K562 (cell line): ENCODE results near the gene FERMT3. TPM values are rescaled to one million over a fixed set of nuclear protein-coding genes. Genes with fewer than 3 reads are reported as not detected.

ENCODE experiments used
- ATAC-seq: fragments of 200-7000 bp; cut with Tn5 transposase; 3 replicates; pipeline ENCODE4 v1.9.1; 2020; ENCODE audit warnings: moderate library complexity
- BruUV-seq: library from RNA; stranded (reverse); fragments of 400-500 nt; replicated peaks from 2 replicates; lab custom pipeline; 2021; lab: Mats Ljungman, UMichigan
- CTCF ChIA-PET: fragments of 300-600 bp; formaldehyde crosslinking; extraction: SDS; loops from one replicate; lab custom pipeline; 2021; ENCODE audit warnings: low intra/inter-chr PET ratio; lab: Yijun Ruan, JAX
- POLR2A ChIA-PET: fragments of 300-600, 350-650 bp; sonication (Branson Sonifier 250); formaldehyde crosslinking; extraction: SDS; loops from one replicate; lab custom pipeline; 2021; ENCODE audit warnings: antibody characterized with exemption, inconsistent platforms; lab: Yijun Ruan, JAX
- DNase-seq, 4 experiments: peaks; one replicate each; pipeline versions ENCODE4 v3.0.0 to v3.0.0-alpha.2; 2011 to 2018; ENCODE audit warnings: low spot score in 3 of 4, mixed read lengths in 3 of 4; ENCODE audit errors: extremely low read depth in 1 of 4
- FAIRE-seq: peaks from 2 replicates; lab custom pipeline; 2011; peaks lifted over from hg19 to GRCh38; lab: Jason Lieb, UNC
- H2AFZ ChIP-seq: 2 replicates; pipeline ENCODE4 v1.6.0; 2011; ENCODE audit warnings: low read depth, low read length, control low read depth, inconsistent platforms
- H3K27ac ChIP-seq: fragments of 200-600 bp; 3 replicates; pipeline ENCODE4 v1.8.0; 2011; ENCODE audit warnings: low read depth, mild to moderate bottlenecking, control low read depth, inconsistent platforms, low read length, moderate library complexity, mixed read lengths; ENCODE audit errors: extremely low read depth
- H3K27me3 ChIP-seq, 2 experiments: fragments of 300-600 bp in 1 of 2; 2 replicates in 1 of 2; 3 replicates in 1 of 2; pipeline versions ENCODE4 v1.6.0 to v1.8.0; 2011; ENCODE audit warnings: inconsistent platforms in 2 of 2, low read length in 2 of 2, mild to moderate bottlenecking in 1 of 2, mixed read lengths in 1 of 2, moderate library complexity in 1 of 2; ENCODE audit not compliant: control insufficient read depth in 2 of 2, insufficient read depth in 2 of 2
- H3K36me3 ChIP-seq: fragments of 300-600 bp; 3 replicates; pipeline ENCODE4 v1.8.0; 2011; ENCODE audit warnings: mild to moderate bottlenecking, low read length, inconsistent platforms; ENCODE audit not compliant: control insufficient read depth, insufficient read depth
- H3K4me1 ChIP-seq, 2 experiments: fragments of 200-600 bp in 1 of 2; replicated peaks in 1 of 2; 2 replicates in 1 of 2; 3 replicates in 1 of 2; pipeline versions ENCODE4 v1.5.1 to v1.8.0; 2011; ENCODE audit warnings: inconsistent platforms in 2 of 2, low read length in 2 of 2, mild to moderate bottlenecking in 1 of 2, mixed read lengths in 1 of 2, moderate library complexity in 1 of 2; ENCODE audit not compliant: control insufficient read depth in 2 of 2, insufficient read depth in 2 of 2
- H3K4me2 ChIP-seq: 2 replicates; pipeline ENCODE4 v1.6.1; 2011; ENCODE audit warnings: low read length, control low read depth, inconsistent platforms, mixed read lengths; ENCODE audit not compliant: insufficient read depth
- H3K4me3 ChIP-seq: fragments of 200-600 bp; sonication (generic), shearing (Covaris generic); 2 replicates; pipeline ENCODE4 v1.5.1; 2016; ENCODE audit warnings: control low read depth, inconsistent platforms
- H3K79me2 ChIP-seq: fragments of 200-600 bp; 3 replicates; pipeline ENCODE4 v1.8.0; 2011; ENCODE audit warnings: low read length, inconsistent platforms; ENCODE audit not compliant: control insufficient read depth, insufficient read depth
- H3K9ac ChIP-seq, 2 experiments: 2 replicates each; pipeline versions ENCODE4 v1.6.0 to v1.6.1; 2011; ENCODE audit warnings: low read depth in 2 of 2, low read length in 2 of 2, control low read depth in 1 of 2, inconsistent platforms in 1 of 2, mild to moderate bottlenecking in 1 of 2, mixed read lengths in 1 of 2; ENCODE audit not compliant: insufficient read depth in 1 of 2
- H3K9me1 ChIP-seq: one replicate; pipeline ENCODE4 v1.6.0; 2011; ENCODE audit warnings: inconsistent platforms, mild to moderate bottlenecking, low read length, moderate library complexity; ENCODE audit not compliant: control insufficient read depth, insufficient read depth
- H3K9me3 ChIP-seq: replicated peaks from 2 replicates; pipeline ENCODE4 v1.5.1; 2011; ENCODE audit warnings: low read depth, low read length, inconsistent platforms; ENCODE audit not compliant: control insufficient read depth, insufficient read depth
- H4K20me1 ChIP-seq: replicated peaks from 2 replicates; pipeline ENCODE4 v1.6.1; 2011; ENCODE audit warnings: low read length, inconsistent platforms, mixed read lengths; ENCODE audit not compliant: control insufficient read depth, insufficient read depth
- HNRNPLL ChIP-seq: fragments of 200-400 bp; formaldehyde crosslinking; IDR thresholded peaks from 2 replicates; pipeline ENCODE4 v1.6.1; 2017; ENCODE audit warnings: low read length, low read depth, mild to moderate bottlenecking; ENCODE audit not compliant: poor library complexity, severe bottlenecking
- IRF2 ChIP-seq: sonication (generic); formaldehyde crosslinking; IDR thresholded peaks from 2 replicates; pipeline ENCODE4 v1.8.1; 2022; ENCODE audit warnings: mild to moderate bottlenecking, missing genetic modification reagents
- MXI1 ChIP-seq: IDR thresholded peaks from 2 replicates; pipeline ENCODE4 v1.6.1; 2011; ENCODE audit warnings: low read depth, mild to moderate bottlenecking, improper control_type of control experiment, low read length
- SRF ChIP-seq, 2 experiments: fragments of 250-450, 450-650 bp in 1 of 2; sonication (Bioruptor Pico) in 1 of 2; sonication (generic) in 1 of 2; formaldehyde crosslinking; IDR thresholded peaks; 2 replicates each; pipeline versions ENCODE4 v1.5.0 to v1.5.1; 2020 to 2022; ENCODE audit warnings: mild to moderate bottlenecking in 1 of 2, missing genetic modification reagents in 1 of 2
- TBP ChIP-seq: optimal IDR thresholded peaks from 2 replicates; pipeline ENCODE3; 2011; ENCODE audit warnings: low read depth, low read length, improper control_type of control experiment
- WGBS: fragments of 100-300 bp; shearing (Covaris generic); methylation state at CpG from one replicate; pipeline ENCODE4 v1.1.6; 2016; ENCODE audit warnings: low coverage, mixed read lengths; ENCODE audit not compliant: insufficient coverage; ENCODE audit errors: missing lambda C conversion rate; 5-methylcytosine and 5-hydroxymethylcytosine counted together
- in situ Hi-C: fragments of 300-500 bp; cut with MboI; formaldehyde crosslinking; loops from 4 replicates; pipeline ENCODE4 v1.15.0; 2018; ENCODE audit warnings: inconsistent platforms, mixed read lengths
- intact Hi-C: fragments of 100-400 bp; cut with micrococcal nuclease; formaldehyde crosslinking; loops from 2 replicates; pipeline ENCODE4 v1.14.2; 2022
- polyA plus RNA-seq, 8 experiments: library from polyadenylated mRNA; depleted of rRNA in 4 of 8; stranded (reverse) in 5 of 8; unstranded in 3 of 8; fragments of >200 nt; fragmentation: Nextera tagmentation in 2 of 8; fragmentation: Illumina TruSeq in 1 of 8; extraction: Ambion mirVana in 2 of 8; extraction: Trizol in 1 of 8; gene quantifications; 2 replicates each; pipeline versions ENCODE4 v1.2.1 to v1.2.3, GENCODE V29; 2011 to 2014; ENCODE audit warnings: inconsistent platforms in 1 of 8, missing spikeins in 1 of 8
- total RNA-seq, 7 experiments: library from RNA; depleted of rRNA in 6 of 7; stranded (reverse); fragments of >200 nt in 6 of 7; fragmentation: Illumina TruSeq in 2 of 7; extraction: Trizol in 2 of 7; gene quantifications; 2 replicates each; pipeline versions ENCODE4 v1.2.1 to v1.2.3, GENCODE V29; 2011 to 2021; ENCODE audit warnings: low replicate concordance in 1 of 7
- TF ChIP-seq, protein P1 (sequence below): fragments of 200-800 bp; sonication (Bioruptor generic); IDR thresholded peaks from 2 replicates; pipeline ENCODE4 v1.6.1; 2017; ENCODE audit warnings: missing genetic modification characterization, missing compliant biosample characterization
- TF ChIP-seq, protein P2 (sequence below): fragments of 250-450 bp; sonication (Bioruptor Pico); IDR thresholded peaks from 2 replicates; pipeline ENCODE4 v1.8.0; 2021; ENCODE audit warnings: borderline replicate concordance, mild to moderate bottlenecking, moderate library complexity; ENCODE audit not compliant: poor library complexity, severe bottlenecking
- TF ChIP-seq, protein P3 (sequence below): fragments of 450-650 bp; IDR thresholded peaks from 2 replicates; pipeline ENCODE4 v1.6.1; 2017; ENCODE audit warnings: antibody characterized with exemption, mild to moderate bottlenecking
- TF ChIP-seq, protein P4 (sequence below): fragments of 250-450 bp; sonication (Bioruptor Pico); IDR thresholded peaks from 2 replicates; pipeline ENCODE4 v1.4.0; 2020; ENCODE audit warnings: mild to moderate bottlenecking, moderate library complexity
- TF ChIP-seq, protein P5 (sequence below): fragments of 450-650 bp; IDR thresholded peaks from 2 replicates; pipeline ENCODE4 v1.6.1; 2016; ENCODE audit warnings: low read depth, mild to moderate bottlenecking, moderate library complexity
- TF ChIP-seq, protein P6 (sequence below), 2 experiments: fragments of 450-650 bp; IDR thresholded peaks; 2 replicates each; pipeline ENCODE4 v1.6.1; 2016

Gene FERMT3
- total and polyA plus RNA-seq, 9 of the 15 experiments (the other 6 are each of a cell fraction or from before 2014, with no cell fraction given), result 3.2 to 275 (median 79.7) TPM

DNA sequence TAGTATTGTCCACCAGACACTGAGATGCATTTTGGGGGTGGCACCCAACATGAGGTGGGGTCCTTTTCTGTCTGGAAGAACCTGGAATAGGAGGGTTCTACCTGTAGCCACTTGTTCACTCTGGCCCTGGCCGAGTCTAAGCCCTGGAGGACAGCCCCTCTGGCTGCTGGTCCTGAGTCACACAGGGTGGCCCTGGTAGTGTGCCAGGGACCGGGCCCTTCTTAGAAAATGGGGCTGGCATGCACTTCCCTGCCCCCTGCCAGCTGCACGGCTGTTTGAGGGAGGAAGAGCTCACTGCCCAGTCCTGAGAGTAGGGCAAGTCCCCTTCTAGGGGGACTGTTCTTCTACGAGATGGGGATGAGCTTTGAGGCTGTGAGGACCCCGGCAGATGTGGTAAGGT, 47.0 kb downstream of the FERMT3 start:
- H4K20me1 ChIP-seq, result peaks cover 7% of the 10 kb centered on the region
- no peak overlapping the region for H3K27ac ChIP-seq
- H3K4me1 ChIP-seq, result peaks cover 21 to 78% of the 10 kb centered on the region in 2 experiments
- no peaks in the 10 kb centered on the region for H3K9me3 ChIP-seq
- no peak overlapping the region for H3K4me3 ChIP-seq
- in situ Hi-C loops, result no loop called here
- H3K9ac ChIP-seq, result 0 out of 4 replicates have a peak overlapping the region, but pooled peaks of 1 of the 2 experiments have one; percentile 53
- no peaks in the 10 kb centered on the region for H3K27me3 ChIP-seq
- ChIA-PET POLR2A (interaction anchor here (0.5 to 0.7 kb wide), 3 partner anchors 8 to 294 kb away, joined by 3 to 5 read pairs (median 4); no protein-coding TSS in a partner anchor), CTCF (no interaction called here)
- intact Hi-C loops, result no loop called here
- ATAC-seq (no peak), FAIRE-seq (no peak), DNase-seq (no peak)
- no peaks in the 10 kb centered on the region for H3K9me1 ChIP-seq
- no peak overlapping the region for H2AFZ ChIP-seq
- H3K79me2 ChIP-seq, result peaks cover 27% of the 10 kb centered on the region
- no TSS peak for BruUV-seq
- WGBS, result 88% methylated on average over 5 of the region's 5 CpGs
- H3K36me3 ChIP-seq, result peaks cover 47% of the 10 kb centered on the region; the same call in 2 of the 3 replicates
- no peak overlapping the region for H3K4me2 ChIP-seq
- no peak for TF ChIP-seq IRF2 (CRISPR knock-in tag)
- TF ChIP-seq, protein P1, sequence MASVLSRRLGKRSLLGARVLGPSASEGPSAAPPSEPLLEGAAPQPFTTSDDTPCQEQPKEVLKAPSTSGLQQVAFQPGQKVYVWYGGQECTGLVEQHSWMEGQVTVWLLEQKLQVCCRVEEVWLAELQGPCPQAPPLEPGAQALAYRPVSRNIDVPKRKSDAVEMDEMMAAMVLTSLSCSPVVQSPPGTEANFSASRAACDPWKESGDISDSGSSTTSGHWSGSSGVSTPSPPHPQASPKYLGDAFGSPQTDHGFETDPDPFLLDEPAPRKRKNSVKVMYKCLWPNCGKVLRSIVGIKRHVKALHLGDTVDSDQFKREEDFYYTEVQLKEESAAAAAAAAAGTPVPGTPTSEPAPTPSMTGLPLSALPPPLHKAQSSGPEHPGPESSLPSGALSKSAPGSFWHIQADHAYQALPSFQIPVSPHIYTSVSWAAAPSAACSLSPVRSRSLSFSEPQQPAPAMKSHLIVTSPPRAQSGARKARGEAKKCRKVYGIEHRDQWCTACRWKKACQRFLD (CRISPR knock-in tag), result no peak
- TF ChIP-seq, protein P2, sequence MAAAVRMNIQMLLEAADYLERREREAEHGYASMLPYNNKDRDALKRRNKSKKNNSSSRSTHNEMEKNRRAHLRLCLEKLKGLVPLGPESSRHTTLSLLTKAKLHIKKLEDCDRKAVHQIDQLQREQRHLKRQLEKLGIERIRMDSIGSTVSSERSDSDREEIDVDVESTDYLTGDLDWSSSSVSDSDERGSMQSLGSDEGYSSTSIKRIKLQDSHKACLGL (CRISPR knock-in tag), result no peak
- TF ChIP-seq, protein P3, sequence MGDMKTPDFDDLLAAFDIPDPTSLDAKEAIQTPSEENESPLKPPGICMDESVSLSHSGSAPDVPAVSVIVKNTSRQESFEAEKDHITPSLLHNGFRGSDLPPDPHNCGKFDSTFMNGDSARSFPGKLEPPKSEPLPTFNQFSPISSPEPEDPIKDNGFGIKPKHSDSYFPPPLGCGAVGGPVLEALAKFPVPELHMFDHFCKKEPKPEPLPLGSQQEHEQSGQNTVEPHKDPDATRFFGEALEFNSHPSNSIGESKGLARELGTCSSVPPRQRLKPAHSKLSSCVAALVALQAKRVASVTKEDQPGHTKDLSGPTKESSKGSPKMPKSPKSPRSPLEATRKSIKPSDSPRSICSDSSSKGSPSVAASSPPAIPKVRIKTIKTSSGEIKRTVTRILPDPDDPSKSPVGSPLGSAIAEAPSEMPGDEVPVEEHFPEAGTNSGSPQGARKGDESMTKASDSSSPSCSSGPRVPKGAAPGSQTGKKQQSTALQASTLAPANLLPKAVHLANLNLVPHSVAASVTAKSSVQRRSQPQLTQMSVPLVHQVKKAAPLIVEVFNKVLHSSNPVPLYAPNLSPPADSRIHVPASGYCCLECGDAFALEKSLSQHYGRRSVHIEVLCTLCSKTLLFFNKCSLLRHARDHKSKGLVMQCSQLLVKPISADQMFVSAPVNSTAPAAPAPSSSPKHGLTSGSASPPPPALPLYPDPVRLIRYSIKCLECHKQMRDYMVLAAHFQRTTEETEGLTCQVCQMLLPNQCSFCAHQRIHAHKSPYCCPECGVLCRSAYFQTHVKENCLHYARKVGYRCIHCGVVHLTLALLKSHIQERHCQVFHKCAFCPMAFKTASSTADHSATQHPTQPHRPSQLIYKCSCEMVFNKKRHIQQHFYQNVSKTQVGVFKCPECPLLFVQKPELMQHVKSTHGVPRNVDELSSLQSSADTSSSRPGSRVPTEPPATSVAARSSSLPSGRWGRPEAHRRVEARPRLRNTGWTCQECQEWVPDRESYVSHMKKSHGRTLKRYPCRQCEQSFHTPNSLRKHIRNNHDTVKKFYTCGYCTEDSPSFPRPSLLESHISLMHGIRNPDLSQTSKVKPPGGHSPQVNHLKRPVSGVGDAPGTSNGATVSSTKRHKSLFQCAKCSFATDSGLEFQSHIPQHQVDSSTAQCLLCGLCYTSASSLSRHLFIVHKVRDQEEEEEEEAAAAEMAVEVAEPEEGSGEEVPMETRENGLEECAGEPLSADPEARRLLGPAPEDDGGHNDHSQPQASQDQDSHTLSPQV, result no peak
- no peak for TF ChIP-seq MXI1
- TF ChIP-seq TBP, result no peak
- TF ChIP-seq, protein P4, sequence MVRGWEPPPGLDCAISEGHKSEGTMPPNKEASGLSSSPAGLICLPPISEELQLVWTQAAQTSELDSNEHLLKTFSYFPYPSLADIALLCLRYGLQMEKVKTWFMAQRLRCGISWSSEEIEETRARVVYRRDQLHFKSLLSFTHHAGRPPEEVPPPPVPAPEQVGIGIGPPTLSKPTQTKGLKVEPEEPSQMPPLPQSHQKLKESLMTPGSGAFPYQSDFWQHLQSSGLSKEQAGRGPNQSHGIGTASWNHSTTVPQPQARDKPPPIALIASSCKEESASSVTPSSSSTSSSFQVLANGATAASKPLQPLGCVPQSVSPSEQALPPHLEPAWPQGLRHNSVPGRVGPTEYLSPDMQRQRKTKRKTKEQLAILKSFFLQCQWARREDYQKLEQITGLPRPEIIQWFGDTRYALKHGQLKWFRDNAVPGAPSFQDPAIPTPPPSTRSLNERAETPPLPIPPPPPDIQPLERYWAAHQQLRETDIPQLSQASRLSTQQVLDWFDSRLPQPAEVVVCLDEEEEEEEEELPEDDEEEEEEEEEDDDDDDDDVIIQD (CRISPR knock-in tag), result no peak
- TF ChIP-seq SRF (CRISPR knock-in tag; IDR thresholded peaks at IDR 0.05), result no peak
- TF ChIP-seq, protein P5, sequence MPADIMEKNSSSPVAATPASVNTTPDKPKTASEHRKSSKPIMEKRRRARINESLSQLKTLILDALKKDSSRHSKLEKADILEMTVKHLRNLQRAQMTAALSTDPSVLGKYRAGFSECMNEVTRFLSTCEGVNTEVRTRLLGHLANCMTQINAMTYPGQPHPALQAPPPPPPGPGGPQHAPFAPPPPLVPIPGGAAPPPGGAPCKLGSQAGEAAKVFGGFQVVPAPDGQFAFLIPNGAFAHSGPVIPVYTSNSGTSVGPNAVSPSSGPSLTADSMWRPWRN, result no peak
- TF ChIP-seq, protein P6, sequence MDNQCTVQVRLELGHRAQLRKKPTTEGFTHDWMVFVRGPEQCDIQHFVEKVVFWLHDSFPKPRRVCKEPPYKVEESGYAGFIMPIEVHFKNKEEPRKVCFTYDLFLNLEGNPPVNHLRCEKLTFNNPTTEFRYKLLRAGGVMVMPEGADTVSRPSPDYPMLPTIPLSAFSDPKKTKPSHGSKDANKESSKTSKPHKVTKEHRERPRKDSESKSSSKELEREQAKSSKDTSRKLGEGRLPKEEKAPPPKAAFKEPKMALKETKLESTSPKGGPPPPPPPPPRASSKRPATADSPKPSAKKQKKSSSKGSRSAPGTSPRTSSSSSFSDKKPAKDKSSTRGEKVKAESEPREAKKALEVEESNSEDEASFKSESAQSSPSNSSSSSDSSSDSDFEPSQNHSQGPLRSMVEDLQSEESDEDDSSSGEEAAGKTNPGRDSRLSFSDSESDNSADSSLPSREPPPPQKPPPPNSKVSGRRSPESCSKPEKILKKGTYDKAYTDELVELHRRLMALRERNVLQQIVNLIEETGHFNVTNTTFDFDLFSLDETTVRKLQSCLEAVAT (IDR thresholded peaks at IDR 0.05), result no peak
- no peak for TF ChIP-seq HNRNPLL
